SU-DHL-6 (cell line): Measurements from ENCODE around the gene CDH11.

Source experiments
- H2AFZ ChIP-seq: fragments of 200-600 bp; sonication (generic); 2 replicates; pipeline ENCODE4 v1.6.1; 2014; ENCODE audit warnings: low read depth, mild to moderate bottlenecking, moderate library complexity, mixed read lengths, antibody characterized with exemption, low read length; ENCODE audit not compliant: severe bottlenecking
- H3F3A ChIP-seq: fragments of 200-600 bp; shearing (Covaris generic); 2 replicates; pipeline ENCODE4 v1.6.0; 2016; ENCODE audit warnings: antibody characterized with exemption, mild to moderate bottlenecking; ENCODE audit not compliant: insufficient read depth
- H3K27ac ChIP-seq: fragments of 200-600 bp; sonication (generic); 2 replicates; pipeline ENCODE4 v1.5.1; 2016; ENCODE audit warnings: low read depth, mild to moderate bottlenecking, low read length, moderate library complexity, mixed read lengths
- H3K27me3 ChIP-seq: fragments of 200-600 bp; sonication (generic), shearing (Covaris generic); 2 replicates; pipeline ENCODE4 v1.6.0; 2014; ENCODE audit warnings: mild to moderate bottlenecking, low read length
- H3K36me3 ChIP-seq: fragments of 200-600 bp; sonication (generic); 2 replicates; pipeline ENCODE4 v1.6.1; 2014; ENCODE audit warnings: mild to moderate bottlenecking, low read length, mixed read lengths
- H3K4me2 ChIP-seq: fragments of 300-600, 200-600 bp; shearing (Covaris generic), sonication (generic); 2 replicates; pipeline ENCODE4 v1.6.0; 2014; ENCODE audit warnings: low read length, low read depth, mild to moderate bottlenecking; ENCODE audit not compliant: poor library complexity, severe bottlenecking
- H3K4me3 ChIP-seq: fragments of 200-600 bp; sonication (generic); 2 replicates; pipeline ENCODE4 v1.5.1; 2014; ENCODE audit warnings: antibody characterized with exemption, low read length, mild to moderate bottlenecking, mixed read lengths; ENCODE audit not compliant: insufficient read depth, poor library complexity, severe bottlenecking
- H3K79me2 ChIP-seq: fragments of 200-600 bp; sonication (generic); 2 replicates; pipeline ENCODE4 v1.6.1; 2014; ENCODE audit warnings: mild to moderate bottlenecking, low read length, moderate library complexity; ENCODE audit not compliant: insufficient read depth
- H3K9ac ChIP-seq: fragments of 200-600 bp; sonication (generic); 2 replicates; pipeline ENCODE4 v1.7.0; 2014; ENCODE audit warnings: mild to moderate bottlenecking, low read length
- H3K9me2 ChIP-seq: fragments of 200-600 bp; sonication (generic); replicated peaks from 2 replicates; pipeline ENCODE4 v1.6.1; 2014; ENCODE audit warnings: low read length; ENCODE audit not compliant: insufficient read depth
- H3K9me3 ChIP-seq: fragments of 200-600 bp; sonication (generic); 2 replicates; pipeline ENCODE4 v1.6.1; 2014; ENCODE audit warnings: low read length, mixed read lengths; ENCODE audit not compliant: insufficient read depth
- H4K20me1 ChIP-seq: fragments of 200-600 bp; sonication (generic); 2 replicates; pipeline ENCODE4 v1.6.1; 2014; ENCODE audit warnings: low read depth, mild to moderate bottlenecking, antibody characterized with exemption, low read length, moderate library complexity, mixed read lengths
- CTCF ChIP-seq: fragments of 200-600 bp; sonication (generic); IDR thresholded peaks from one replicate; pipeline ENCODE4 v1.5.1; 2017; ENCODE audit warnings: antibody characterized with exemption, mild to moderate bottlenecking, low read length, moderate library complexity; ENCODE audit not compliant: insufficient read depth, poor library complexity, severe bottlenecking
- EZH2phosphoT487 ChIP-seq: fragments of 200-600 bp; sonication (generic), shearing (Covaris generic); conservative IDR thresholded peaks from 2 replicates; pipeline ENCODE4 v1.6.1; 2018; ENCODE audit warnings: mild to moderate bottlenecking, antibody characterized with exemption, low read length, moderate library complexity, mixed read lengths

The CDH11 gene

DNA sequence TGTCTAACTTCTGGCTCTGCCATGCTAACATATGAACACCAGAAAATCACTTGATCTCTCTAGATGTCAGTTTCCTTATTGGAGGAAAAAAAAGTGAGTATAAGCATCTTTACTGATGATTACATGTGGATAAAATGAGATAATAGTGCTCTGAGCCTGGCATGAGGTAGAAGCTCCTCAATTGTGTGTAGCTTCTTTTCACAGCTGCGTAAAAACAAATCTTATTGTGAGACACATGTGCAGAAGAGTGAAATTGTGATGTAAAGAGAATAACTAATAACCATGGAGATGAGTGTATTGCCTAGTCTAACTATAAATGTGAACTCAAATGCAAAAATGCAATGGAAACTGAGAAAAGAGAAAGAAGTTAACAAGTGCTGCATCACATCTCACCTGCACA lies 44.7 kb downstream of the CDH11 start:
- Histone ChIP-seq H3K36me3 (no peaks in the 10 kb centered on the region), H3F3A (no peaks in the 10 kb centered on the region), H2AFZ (no peak overlapping the region)

GRCh38 chr16:65075877-65076276 lies 46.0 kb downstream of the CDH11 start:
- H3K79me2 ChIP-seq, result no peaks in the 10 kb centered on the region

More for the DNA sequence above, 44.7 kb downstream of the CDH11 start:
- Histone ChIP-seq H4K20me1 (no peaks in the 10 kb centered on the region), H3K4me2 (no peak overlapping the region), H3K79me2 (no peaks in the 10 kb centered on the region), H3K27me3 (no peaks in the 10 kb centered on the region), H3K9me2 (no peaks in the 10 kb centered on the region), H3K4me3 (no peak overlapping the region), H3K9me3 (no peaks in the 10 kb centered on the region), H3K9ac (no peak overlapping the region), H3K27ac (no peak overlapping the region)
- TF ChIP-seq CTCF, result no peak
- TF ChIP-seq EZH2phosphoT487, result no peak

GRCh38 chr16:65071433-65072311 lies 50.2 kb downstream of the CDH11 start:
- H3K27ac ChIP-seq, result no peak overlapping the region
- TF ChIP-seq EZH2phosphoT487 (no peak), CTCF (no peak)
- H2AFZ ChIP-seq, result no peak overlapping the region
- no peak overlapping the region for H3K4me2 ChIP-seq
- H3K36me3 ChIP-seq, result no peaks in the 10 kb centered on the region
- H3K9ac ChIP-seq, result no peak overlapping the region
- no peaks in the 10 kb centered on the region for H3K9me2 ChIP-seq
- H3F3A ChIP-seq, result no peaks in the 10 kb centered on the region
- H3K79me2 ChIP-seq, result no peaks in the 10 kb centered on the region
- no peaks in the 10 kb centered on the region for H3K9me3 ChIP-seq
- H3K27me3 ChIP-seq, result no peaks in the 10 kb centered on the region
- H4K20me1 ChIP-seq, result no peaks in the 10 kb centered on the region
- H3K4me3 ChIP-seq, result no peak overlapping the region

More at GRCh38 chr16:65075877-65076276, 46.0 kb downstream of the CDH11 start:
- H3K4me2 ChIP-seq, result no peak overlapping the region
- H3K4me3 ChIP-seq, result no peak overlapping the region
- TF ChIP-seq EZH2phosphoT487 (no peak), CTCF (no peak)
- H2AFZ ChIP-seq, result no peak overlapping the region
- H3K27me3 ChIP-seq, result no peaks in the 10 kb centered on the region
- H3K36me3 ChIP-seq, result no peaks in the 10 kb centered on the region
- no peaks in the 10 kb centered on the region for H3F3A ChIP-seq
- no peaks in the 10 kb centered on the region for H3K9me3 ChIP-seq
- no peak overlapping the region for H3K27ac ChIP-seq
- H4K20me1 ChIP-seq, result no peaks in the 10 kb centered on the region
- no peak overlapping the region for H3K9ac ChIP-seq
- no peaks in the 10 kb centered on the region for H3K9me2 ChIP-seq
